GM21737 (cell line): ENCODE data around the gene LRRC3C.
"Not testable (repeated sequence)": the region's sequence is repeated elsewhere in the genome, so short reads cannot be mapped to it uniquely, and the experiment has no call there.

ENCODE experiments used
- ATAC-seq: cut with Tn5 transposase; IDR thresholded peaks from one replicate; pipeline ENCODE4 v1.9.1; 2021; ENCODE audit warnings: mild to moderate bottlenecking, moderate library complexity; ENCODE audit not compliant: unreplicated experiment

LRRC3C gene

GRCh38 chr17:39927101-39927928 lies at the start of gene LRRC3C, which contains the start of gene ORMDL3:
TSS of gene LRRC3C (plus strand) at chr17:39927732. CDS start at chr17:39941524, 13,792 bp downstream.
TSS of gene ORMDL3 (minus strand) at chr17:39927601. CDS start at chr17:39924203, 3,398 bp downstream.
- peak; percentile 73 for ATAC-seq

GRCh38 chr17:39886102-39886501 lies 41.4 kb upstream of the LRRC3C start:
- ATAC-seq = not testable (repeated sequence)

- no peak for ATAC-seq
Measured at GRCh38 chr17:39887078-39887477, 40.5 kb upstream of the LRRC3C start.

- no peak for ATAC-seq
Measured at GRCh38 chr17:39889200-39889599, 38.3 kb upstream of the LRRC3C start.

GRCh38 chr17:39894681-39895376 lies 32.7 kb upstream of the LRRC3C start:
- ATAC-seq = no peak

GRCh38 chr17:39898088-39898487 lies 29.4 kb upstream of the LRRC3C start:
- ATAC-seq = no peak

GRCh38 chr17:39899215-39899614 lies 28.3 kb upstream of the LRRC3C start:
- no peak for ATAC-seq

- ATAC-seq = not testable (repeated sequence)
Measured at GRCh38 chr17:39902027-39902426, 25.5 kb upstream of the LRRC3C start.

- no peak for ATAC-seq
Measured at GRCh38 chr17:39903158-39903884, 24.2 kb upstream of the LRRC3C start.

GRCh38 chr17:39904990-39905288 lies 22.6 kb upstream of the LRRC3C start:
- ATAC-seq = no peak

GRCh38 chr17:39908789-39909352 lies 18.7 kb upstream of the LRRC3C start:
- no peak for ATAC-seq

- ATAC-seq = no peak
Measured at GRCh38 chr17:39913989-39914388, 13.5 kb upstream of the LRRC3C start.

GRCh38 chr17:39915559-39915958 lies 12.0 kb upstream of the LRRC3C start:
- no peak for ATAC-seq

GRCh38 chr17:39916918-39917317 lies 10.6 kb upstream of the LRRC3C start:
- ATAC-seq = no peak

- no peak for ATAC-seq
Measured at GRCh38 chr17:39919087-39919683, 8.3 kb upstream of the LRRC3C start.

GRCh38 chr17:39920218-39921210 lies 7.0 kb upstream of the LRRC3C start:
- ATAC-seq = no peak

- no peak for ATAC-seq
Measured at GRCh38 chr17:39921323-39921722, 6.2 kb upstream of the LRRC3C start.

- ATAC-seq = no peak
Measured at GRCh38 chr17:39922006-39922405, 5.5 kb upstream of the LRRC3C start.

GRCh38 chr17:39923230-39923629 lies 4.3 kb upstream of the LRRC3C start:
- ATAC-seq = no peak
